CMK (cell line): ENCODE results near the gene MED1.
A peak's percentile ranks its signal among the peaks of the same experiment; 100 is the strongest.
"Not testable (repeated sequence)": the region's sequence is repeated elsewhere in the genome, so short reads cannot be mapped to it uniquely, and the experiment has no call there.

Source experiments
- DNase-seq: peaks from one replicate; pipeline ENCODE4 v3.0.0-alpha.2; 2010; ENCODE audit warnings: low read depth

Gene MED1

GRCh38 chr17:39450847-39451581 lies at the start of gene MED1:
Gene MED1, minus strand, starts transcription at chr17:39451263. Its CDS starts 201 bp downstream, at chr17:39451062.
- peak; percentile 86 for DNase-seq

GRCh38 chr17:39496921-39497320 lies 45.9 kb upstream of the MED1 start:
- not testable (repeated sequence) for DNase-seq

GRCh38 chr17:39487946-39488345 lies 36.9 kb upstream of the MED1 start:
- no peak for DNase-seq

GRCh38 chr17:39487490-39487889 lies 36.4 kb upstream of the MED1 start:
- not testable (repeated sequence) for DNase-seq

- no peak for DNase-seq
These were observed 35.2 kb upstream of the MED1 start for GRCh38 chr17:39486242-39486641.

GRCh38 chr17:39485555-39485954 lies 34.5 kb upstream of the MED1 start:
- no peak for DNase-seq

GRCh38 chr17:39484178-39484577 lies 33.1 kb upstream of the MED1 start:
- no peak for DNase-seq

GRCh38 chr17:39483506-39483905 lies 32.4 kb upstream of the MED1 start:
- no peak for DNase-seq

GRCh38 chr17:39479631-39480030 lies 28.6 kb upstream of the MED1 start:
- not testable (repeated sequence) for DNase-seq

GRCh38 chr17:39473310-39473709 lies 22.2 kb upstream of the MED1 start:
- DNase-seq, result no peak

GRCh38 chr17:39468610-39469009 lies 17.5 kb upstream of the MED1 start:
- not testable (repeated sequence) for DNase-seq

- not testable (repeated sequence) for DNase-seq
These were observed 13.6 kb upstream of the MED1 start for GRCh38 chr17:39464639-39465181.

- no peak for DNase-seq
These were observed 11.7 kb upstream of the MED1 start for GRCh38 chr17:39462631-39463375.

GRCh38 chr17:39461926-39462569 lies 11.0 kb upstream of the MED1 start:
- no peak for DNase-seq

GRCh38 chr17:39461113-39461925 lies 10.3 kb upstream of the MED1 start, which contains the start of gene CDK12:
Gene CDK12, plus strand, starts transcription at chr17:39461486. Its CDS starts 586 bp downstream, at chr17:39462072.
- peak; percentile 98 for DNase-seq

GRCh38 chr17:39455919-39456318 lies 4.9 kb upstream of the MED1 start:
- DNase-seq, result no peak

- DNase-seq, result no peak
These were observed 1.0 kb downstream of the MED1 start for GRCh38 chr17:39450051-39450450.

- no peak for DNase-seq
These were observed 3.5 kb downstream of the MED1 start for GRCh38 chr17:39447561-39447960.

GRCh38 chr17:39443326-39443725 lies 7.7 kb downstream of the MED1 start:
- no peak for DNase-seq

- DNase-seq, result not testable (repeated sequence)
These were observed 11.2 kb downstream of the MED1 start for GRCh38 chr17:39439868-39440267.

GRCh38 chr17:39429600-39429999 lies 21.5 kb downstream of the MED1 start:
- no peak for DNase-seq

GRCh38 chr17:39416141-39416540 lies 34.9 kb downstream of the MED1 start:
- no peak for DNase-seq
